Esophagus squamous epithelium (tissue), 4 donors: ENCODE results near the gene CDCA7.

ENCODE experiments used
- POLR2A ChIP-seq, 4 donors: fragments of 450-650 bp; IDR thresholded peaks; one replicate each; pipeline ENCODE4 v1.6.1; 2017; ENCODE audit warnings: antibody characterized with exemption in 4 of 4, mild to moderate bottlenecking in 4 of 4, moderate library complexity in 3 of 4
- TF ChIP-seq, protein P1 (sequence below), 6 experiments: fragments of 450-650 bp in 4 of 6; fragments of 200-600 bp in 2 of 6; sonication (generic) in 2 of 6; IDR thresholded peaks; one replicate each; pipeline ENCODE4 v1.5.1; 2016 to 2019; ENCODE audit warnings: antibody characterized with exemption in 6 of 6, mild to moderate bottlenecking in 4 of 6, moderate library complexity in 4 of 6

DNA sequence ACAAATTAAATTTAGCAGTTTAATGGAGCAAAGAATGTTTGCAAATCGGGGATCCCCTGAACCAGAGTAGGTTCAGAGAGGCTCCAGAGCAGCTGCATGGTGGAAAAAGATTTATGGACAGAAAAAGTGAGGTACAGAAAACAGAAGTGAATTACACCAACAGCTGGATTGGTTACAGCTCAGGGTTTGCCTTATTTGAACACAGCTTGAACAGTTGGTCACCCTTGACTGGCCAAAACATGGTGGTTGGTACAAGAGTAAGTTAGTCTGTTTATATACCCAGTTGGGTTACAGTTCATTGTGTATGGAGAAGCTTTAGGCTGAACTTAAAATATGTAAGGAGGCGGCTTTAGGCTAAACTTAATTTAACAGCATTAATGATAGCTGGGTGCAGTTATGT is 5.4 kb upstream of the CDCA7 start:
- TF ChIP-seq, protein P1, sequence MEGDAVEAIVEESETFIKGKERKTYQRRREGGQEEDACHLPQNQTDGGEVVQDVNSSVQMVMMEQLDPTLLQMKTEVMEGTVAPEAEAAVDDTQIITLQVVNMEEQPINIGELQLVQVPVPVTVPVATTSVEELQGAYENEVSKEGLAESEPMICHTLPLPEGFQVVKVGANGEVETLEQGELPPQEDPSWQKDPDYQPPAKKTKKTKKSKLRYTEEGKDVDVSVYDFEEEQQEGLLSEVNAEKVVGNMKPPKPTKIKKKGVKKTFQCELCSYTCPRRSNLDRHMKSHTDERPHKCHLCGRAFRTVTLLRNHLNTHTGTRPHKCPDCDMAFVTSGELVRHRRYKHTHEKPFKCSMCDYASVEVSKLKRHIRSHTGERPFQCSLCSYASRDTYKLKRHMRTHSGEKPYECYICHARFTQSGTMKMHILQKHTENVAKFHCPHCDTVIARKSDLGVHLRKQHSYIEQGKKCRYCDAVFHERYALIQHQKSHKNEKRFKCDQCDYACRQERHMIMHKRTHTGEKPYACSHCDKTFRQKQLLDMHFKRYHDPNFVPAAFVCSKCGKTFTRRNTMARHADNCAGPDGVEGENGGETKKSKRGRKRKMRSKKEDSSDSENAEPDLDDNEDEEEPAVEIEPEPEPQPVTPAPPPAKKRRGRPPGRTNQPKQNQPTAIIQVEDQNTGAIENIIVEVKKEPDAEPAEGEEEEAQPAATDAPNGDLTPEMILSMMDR (IDR thresholded peaks at IDR 0.05), result no peak
- no peak for TF ChIP-seq POLR2A (IDR thresholded peaks at IDR 0.05)
